ENCODE data around the gene TRABD2B.

Gene TRABD2B

GRCh38 chr1:47774986-47775834, 222.0 kb downstream of the TRABD2B start:
- no peak for DNase-seq (ENCODE audit: low read depth in 3 of 3)

GRCh38 chr1:47772960-47773682, 224.1 kb downstream of the TRABD2B start:
- no peak for DNase-seq (ENCODE audit: low read depth in 3 of 3)

GRCh38 chr1:47772281-47772680, 224.9 kb downstream of the TRABD2B start:
- DNase-seq (ENCODE audit: low read depth in 3 of 3) = no peak

DNA sequence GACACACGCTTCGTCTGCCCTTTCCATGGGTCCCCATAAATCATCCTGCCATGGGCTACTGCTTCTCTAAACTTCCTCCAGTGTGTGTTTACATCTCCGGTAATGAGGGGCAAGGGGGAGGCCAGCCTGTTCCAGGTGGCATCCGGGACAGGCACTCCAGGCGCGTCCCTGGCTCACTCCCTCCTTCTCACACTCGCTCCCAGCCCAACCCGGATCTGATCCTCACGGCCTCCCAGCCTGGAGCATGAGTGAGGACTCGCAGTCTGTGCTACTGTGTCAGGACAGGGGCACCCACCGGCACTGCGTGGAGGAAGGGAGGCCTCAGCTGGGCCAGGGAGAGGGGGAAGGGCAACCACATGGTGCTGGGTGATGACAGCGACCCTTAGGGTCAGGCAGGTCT, 225.4 kb downstream of the TRABD2B start:
- DNase-seq (ENCODE audit: low read depth in 3 of 3) = no peak

DNA sequence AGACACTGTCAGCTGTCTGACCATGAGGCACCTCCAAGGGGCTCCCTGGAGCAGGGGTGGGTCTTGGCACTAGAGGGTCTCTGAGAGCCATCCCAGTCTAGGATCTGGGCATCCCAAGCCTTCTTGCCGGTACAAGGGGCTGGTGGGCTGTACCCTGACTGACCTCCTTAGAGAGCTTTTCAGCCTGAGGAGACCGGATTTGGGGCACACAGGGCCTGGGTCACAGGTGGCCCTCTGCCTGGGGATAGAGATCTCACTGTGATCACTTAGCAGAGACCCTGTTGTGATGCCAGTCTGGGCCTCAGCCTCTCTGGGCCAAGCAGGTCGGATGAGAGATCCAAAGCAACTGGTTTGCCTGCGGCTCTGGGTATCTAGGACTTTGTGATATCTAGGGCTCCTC, 227.2 kb downstream of the TRABD2B start:
- DNase-seq (ENCODE audit: low read depth in 3 of 3) = no peak

- no peak for DNase-seq (ENCODE audit: low read depth in 3 of 3)
Measured at GRCh38 chr1:47769295-47769694, 227.9 kb downstream of the TRABD2B start.

GRCh38 chr1:47767741-47768100, 229.5 kb downstream of the TRABD2B start:
- DNase-seq (ENCODE audit: low read depth in 3 of 3) = no peak

- DNase-seq (ENCODE audit: low read depth in 3 of 3) = no peak
Measured at GRCh38 chr1:47766832-47767740, 230.1 kb downstream of the TRABD2B start.

DNA sequence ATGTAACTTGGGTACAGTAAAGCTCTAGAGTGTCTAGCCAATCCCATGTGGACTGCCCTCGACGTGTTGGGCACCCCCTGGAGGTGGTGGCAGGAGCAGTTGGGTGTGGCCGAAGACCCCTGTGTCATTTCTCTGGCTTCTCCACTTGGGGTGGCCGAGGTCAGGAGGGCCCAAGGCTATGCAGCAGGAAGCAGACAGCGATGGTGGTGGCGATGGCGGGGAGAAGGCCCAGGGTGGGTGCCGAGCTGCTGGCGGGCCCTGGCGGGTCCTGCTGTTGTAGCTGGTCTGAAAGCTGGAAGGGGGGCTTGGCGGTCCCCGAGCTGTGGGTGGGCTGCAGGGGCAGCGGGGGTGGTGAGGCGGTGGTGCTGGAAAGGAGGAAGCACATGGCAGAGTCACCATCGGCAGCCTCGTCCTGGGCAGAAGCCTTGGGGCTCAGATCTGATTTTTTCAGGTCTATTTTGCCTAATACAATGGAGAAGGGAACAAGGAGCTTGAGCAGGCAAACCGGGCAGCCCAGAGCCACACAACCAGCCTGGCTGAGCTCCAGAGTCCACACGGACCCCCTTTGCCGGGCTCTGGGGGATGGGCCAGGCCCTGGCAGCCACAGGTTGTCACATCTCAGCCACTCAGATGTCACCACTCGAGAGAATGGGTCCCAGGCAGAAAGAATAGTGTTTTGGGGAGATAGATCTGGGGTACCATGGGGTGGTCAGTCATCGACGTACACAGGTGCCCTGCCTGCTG, 231.3 kb downstream of the TRABD2B start:
- DNase-seq (ENCODE audit: low read depth in 3 of 3) = no peak

GRCh38 chr1:47765236-47765635, 231.9 kb downstream of the TRABD2B start:
- DNase-seq (ENCODE audit: low read depth in 3 of 3) = no peak

- no peak for DNase-seq (ENCODE audit: low read depth in 3 of 3)
Measured at GRCh38 chr1:47764461-47765046, 232.6 kb downstream of the TRABD2B start.

GRCh38 chr1:47763591-47764171, 233.5 kb downstream of the TRABD2B start:
- DNase-seq (ENCODE audit: low read depth in 3 of 3) = no peak

GRCh38 chr1:47761974-47762373, 235.2 kb downstream of the TRABD2B start:
- no peak for DNase-seq (ENCODE audit: low read depth in 3 of 3)

GRCh38 chr1:47761201-47761930, 235.8 kb downstream of the TRABD2B start:
- no peak for DNase-seq (ENCODE audit: low read depth in 3 of 3)

GRCh38 chr1:47759936-47760629, 237.1 kb downstream of the TRABD2B start:
- no peak for DNase-seq (ENCODE audit: low read depth in 3 of 3)

- no peak for DNase-seq (ENCODE audit: low read depth in 3 of 3)
Measured at GRCh38 chr1:47759251-47759935, 237.8 kb downstream of the TRABD2B start.

GRCh38 chr1:47758341-47759250, 238.6 kb downstream of the TRABD2B start:
- no peak for DNase-seq (ENCODE audit: low read depth in 3 of 3)
